GM21360 (cell line): ENCODE data around the gene LAMB3.

ENCODE experiments used
- ATAC-seq: cut with Tn5 transposase; IDR thresholded peaks from one replicate; pipeline ENCODE4 v1.9.1; 2021; ENCODE audit warnings: mild to moderate bottlenecking, moderate library complexity; ENCODE audit not compliant: unreplicated experiment

The LAMB3 gene

DNA sequence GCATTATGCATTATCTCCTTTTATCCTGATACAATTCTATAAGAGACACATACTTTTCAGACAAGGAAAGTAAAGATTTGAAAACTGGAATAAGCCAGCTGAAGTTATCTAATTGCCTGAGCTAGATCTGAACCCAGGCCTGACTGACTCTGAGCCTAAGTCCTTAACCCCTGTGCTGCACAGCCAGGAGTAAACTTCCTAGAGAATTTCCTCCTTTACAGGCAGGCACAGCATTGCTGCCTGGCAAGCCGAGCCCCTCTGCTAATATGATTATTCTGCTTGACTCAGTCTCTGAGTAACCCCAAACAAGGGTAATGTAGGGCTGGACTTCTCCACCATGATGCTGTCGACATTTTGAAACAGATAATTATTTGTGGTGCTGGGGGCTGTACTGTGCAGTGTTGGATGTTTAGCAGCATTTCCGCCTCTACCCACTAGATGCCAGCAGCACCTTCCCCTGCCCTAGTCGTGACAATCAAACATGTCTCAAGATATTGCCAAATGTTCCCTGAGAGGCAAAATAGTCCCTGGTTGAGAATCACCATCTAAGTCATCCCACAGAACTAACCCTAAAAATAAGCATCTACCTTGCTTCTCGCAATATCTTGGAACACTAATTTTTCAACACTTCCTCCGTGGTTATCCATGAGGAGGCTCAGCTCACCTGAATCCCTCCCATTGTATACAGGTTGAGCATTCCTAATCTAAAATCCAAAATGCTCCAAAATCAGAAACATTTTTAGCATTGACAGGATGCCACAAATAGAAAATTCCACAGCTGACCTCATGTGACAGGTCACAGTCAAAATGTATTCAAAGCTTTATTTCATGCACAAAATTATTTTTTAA, 50.2 kb downstream of the LAMB3 start:
- peak; percentile 81 for ATAC-seq

DNA sequence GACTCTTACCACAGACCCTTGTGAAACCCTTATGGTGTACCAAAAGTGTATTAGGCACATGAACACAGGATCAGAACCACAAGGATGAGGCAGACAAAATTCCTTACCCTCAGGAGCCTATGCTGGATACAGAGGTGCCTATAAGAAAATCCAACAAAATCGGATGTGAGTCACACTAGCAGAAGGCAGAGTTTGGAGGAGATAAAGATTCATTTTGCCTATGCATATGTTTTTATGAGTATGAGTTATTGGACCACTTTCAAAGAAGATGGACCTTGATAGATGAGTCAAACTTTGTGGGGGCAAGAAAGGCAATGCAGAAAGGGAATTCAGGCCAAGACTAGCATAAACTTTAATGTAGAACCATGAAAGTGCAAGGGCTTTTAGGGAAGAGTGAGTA, 51.7 kb downstream of the LAMB3 start:
- ATAC-seq, result no peak

DNA sequence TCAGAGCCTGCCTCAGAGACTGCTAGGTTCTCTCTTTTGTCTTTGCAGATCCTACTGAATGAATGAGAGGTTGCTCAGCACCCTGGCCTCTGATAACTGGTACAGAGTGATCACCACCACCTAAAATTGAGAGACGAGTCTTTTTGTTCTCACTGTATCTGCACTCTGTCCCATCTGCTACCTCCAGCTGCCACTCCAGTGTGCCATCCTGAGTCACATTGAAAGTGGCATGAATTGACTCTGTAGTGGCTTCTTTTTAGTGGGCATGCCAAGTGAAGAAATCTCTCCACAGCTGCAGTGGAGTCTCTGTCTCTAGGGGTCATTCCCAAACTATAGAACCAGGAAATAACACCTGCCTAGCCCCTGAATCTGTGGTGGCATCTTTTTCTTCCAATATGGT, 54.0 kb downstream of the LAMB3 start:
- ATAC-seq, result no peak

DNA sequence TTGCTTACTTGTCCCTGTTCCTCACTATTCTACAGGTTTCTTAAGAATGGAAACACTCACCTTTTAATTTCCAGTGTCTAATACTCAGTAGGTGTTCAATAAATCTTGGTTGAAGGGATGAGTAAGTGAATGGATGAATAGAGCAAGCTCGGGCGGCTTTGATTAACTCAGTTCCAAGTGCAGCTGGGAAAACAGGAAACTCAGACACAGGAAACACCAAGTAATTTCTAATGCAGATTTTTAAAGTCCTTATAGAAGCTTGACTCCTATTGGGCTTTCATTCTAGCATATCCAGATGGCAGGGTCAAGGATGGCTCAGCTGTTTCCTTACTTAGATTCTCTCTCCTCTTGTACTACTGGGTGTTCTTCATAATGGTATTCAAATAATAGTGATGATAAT, 54.7 kb downstream of the LAMB3 start:
- no peak for ATAC-seq

DNA sequence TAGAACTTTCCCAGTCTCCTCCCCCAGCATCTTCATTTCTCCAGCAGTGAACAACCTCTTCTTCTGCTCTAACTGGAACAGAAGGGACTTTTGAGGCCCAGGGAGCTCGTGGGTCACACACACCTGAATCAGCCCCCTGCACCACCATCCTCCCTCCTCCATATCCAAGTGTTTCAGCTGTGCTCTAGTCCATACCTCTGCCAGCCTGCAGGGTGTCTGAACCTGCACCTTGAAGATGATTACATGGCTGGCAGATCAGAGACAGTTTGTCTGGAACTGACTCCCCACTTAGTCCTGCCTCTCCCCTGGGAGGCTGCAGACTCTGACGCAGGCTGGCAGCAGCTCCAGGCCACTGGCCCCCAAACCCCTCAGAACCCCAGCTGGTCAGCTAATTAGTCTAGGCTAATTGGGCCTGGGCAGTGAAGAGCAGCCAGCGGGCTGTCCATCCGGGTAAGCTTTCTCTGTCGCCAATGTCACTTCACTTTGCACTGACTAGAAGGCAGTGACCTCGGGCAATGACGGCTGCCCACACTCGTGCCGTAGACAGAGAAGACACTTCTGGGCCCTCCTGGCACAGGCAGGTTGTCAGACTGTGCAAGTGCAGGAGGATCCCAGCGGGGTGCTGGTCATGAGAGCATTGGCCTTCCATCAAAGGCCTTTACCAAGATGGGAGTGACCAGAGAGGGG, 56.5 kb downstream of the LAMB3 start:
- no peak for ATAC-seq

DNA sequence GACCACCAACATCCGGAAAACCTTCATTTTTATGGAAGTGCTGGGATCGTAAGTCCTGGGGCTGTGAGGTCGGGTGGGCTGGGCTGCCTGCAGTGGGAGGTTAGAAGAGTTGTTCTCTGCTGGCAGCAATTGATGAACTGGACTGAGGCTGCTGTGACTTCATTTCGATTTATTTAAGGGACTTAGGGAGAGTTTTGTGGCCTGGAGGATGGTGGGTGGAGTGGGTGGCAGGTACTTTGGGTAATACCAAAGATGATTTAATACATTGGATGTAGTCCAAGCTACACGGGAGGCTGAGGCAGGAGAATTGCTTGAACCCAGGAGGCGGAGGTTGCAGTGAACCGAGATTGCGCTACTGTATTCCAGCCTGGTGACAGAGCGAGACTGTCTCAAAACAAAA, 57.2 kb downstream of the LAMB3 start:
- ATAC-seq, result no peak

DNA sequence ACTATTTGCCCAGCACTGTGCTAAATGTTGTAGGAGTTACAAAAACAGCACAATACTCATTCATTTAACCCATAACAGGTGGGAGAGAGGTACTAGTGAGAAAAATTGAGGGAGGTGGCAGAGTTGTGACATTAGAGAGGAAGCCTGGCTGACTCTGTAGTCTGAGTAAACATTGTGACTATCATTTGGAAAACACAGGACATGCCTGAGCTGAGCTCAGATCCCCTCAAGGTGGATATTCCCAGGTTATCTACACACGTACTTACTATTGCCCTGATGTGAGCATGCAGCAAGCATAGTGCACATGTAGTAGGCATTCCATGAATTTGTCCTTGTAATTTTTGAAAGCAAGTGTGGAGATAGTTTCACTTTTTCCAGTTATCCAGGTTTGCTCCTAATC, 57.8 kb downstream of the LAMB3 start:
- ATAC-seq, result no peak

DNA sequence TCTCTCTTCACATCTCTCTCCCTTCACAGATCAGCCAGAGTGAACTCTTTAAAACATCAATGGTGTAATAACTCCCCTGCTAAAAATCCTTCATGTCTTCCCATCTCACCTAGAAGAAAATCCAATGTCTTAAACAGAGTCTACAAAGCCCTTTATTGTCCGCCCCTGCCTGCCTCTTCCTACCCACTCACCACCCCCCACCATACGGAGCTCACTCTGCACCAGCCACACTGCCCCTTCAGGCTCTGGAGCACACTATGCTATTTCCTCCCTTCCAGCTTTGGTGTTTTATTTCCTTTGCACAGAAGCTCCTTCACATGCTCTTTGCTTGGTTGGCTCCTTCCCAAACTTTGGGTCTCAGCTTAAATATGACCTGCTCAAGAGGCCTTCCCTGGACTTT, 58.5 kb downstream of the LAMB3 start:
- ATAC-seq, result no peak

DNA sequence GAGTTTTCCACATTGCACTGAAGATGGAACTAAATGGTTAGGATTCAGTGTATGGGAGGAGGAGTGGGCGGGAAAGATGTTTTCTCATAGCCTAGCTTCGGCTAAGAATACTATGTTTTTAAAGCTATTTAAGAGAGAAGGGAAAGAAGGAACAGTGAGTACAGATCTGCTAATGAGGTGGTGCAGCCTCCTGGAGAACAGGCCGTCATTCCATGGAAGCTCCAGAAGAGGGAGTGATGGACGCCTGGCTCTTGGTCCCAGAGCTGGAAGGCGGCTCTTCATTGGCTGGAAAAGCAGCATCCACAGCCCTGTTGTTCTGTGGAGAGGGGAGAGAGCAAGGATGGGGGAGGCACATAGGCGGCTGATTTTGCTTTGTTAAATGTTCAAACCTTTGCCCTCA, 61.8 kb downstream of the LAMB3 start:
- no peak for ATAC-seq

DNA sequence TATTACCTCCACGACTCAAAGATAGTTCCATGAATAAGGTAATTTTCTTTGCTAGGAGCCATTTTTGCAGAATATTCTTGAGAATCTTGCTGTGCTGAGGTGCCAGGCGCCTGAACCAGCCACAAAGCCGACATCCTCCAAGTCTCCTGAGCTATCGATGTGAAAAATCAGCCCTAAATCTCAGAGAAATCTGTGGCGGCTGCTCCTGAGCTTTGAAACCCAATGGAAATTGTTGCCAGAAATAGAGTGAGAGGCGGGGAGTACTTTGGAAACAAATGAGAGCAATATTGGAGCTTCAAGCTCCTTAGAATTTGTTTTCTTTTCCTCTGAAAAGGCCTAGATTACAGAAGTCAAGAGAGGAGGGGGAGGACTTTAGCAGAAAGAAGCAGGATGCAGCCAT, 62.4 kb downstream of the LAMB3 start:
- ATAC-seq, result no peak

DNA sequence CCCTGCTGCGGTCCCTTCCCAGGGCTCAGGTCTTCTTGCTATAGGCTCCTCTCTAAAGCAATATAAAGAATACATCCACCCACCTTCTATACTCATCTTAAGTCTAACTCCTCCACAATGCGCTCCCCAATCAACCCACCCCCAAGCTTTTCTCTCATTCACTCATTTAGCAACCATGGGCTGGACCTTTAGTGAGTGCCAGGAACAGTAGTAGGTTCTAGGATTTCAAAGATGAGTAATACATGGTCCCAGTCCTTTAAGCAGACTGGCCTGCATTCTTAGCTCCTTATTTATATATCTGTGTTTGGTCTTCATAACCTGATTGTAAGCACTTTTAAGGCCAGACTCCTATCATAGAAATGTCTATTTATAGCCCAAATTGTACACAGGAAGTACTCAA, 62.8 kb downstream of the LAMB3 start:
- ATAC-seq, result no peak

DNA sequence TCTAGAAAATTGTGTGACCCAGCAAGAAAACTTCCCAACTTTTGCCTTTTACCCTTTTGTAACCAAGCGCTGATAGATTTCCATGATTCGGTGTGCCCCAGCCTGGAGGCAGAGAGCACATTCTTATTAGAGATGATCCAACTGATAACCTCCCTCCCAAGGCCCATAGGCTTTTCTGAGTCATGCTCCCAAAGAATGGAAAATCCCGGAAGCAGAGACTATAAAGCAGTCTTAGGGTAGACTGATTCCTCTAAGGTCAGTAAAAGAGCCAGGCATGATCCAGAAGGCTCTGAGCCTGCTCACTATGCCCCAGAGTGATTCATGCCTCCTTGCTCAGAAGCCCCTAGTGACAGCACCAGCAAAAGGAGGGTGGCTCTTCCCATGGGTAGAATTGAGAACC, 64.4 kb downstream of the LAMB3 start:
- ATAC-seq, result no peak

DNA sequence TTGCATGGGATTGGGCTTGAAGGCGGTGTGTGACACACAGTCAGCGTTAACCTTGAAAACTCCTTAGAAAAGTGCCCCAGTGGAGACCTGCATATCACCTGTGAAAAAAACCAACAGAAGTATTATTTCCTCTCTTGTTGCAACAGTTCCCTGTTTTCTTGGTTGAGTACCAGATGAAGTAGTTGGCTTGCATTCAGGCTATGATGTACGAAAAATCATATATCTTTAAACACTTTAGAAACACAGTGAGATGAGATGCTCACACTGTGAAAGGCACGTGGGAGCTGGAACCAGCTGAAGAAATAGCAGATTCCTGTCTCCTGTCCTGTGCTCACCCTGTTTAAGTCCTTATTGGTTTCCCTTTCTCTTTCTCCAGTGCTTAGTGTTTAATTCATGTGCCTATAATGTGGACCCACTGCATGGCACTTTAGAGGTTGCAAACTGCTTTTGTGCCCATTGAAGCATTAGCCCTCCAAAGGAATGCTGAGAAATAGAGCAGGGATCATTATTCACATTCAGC, 65.9 kb downstream of the LAMB3 start:
- no peak for ATAC-seq

DNA sequence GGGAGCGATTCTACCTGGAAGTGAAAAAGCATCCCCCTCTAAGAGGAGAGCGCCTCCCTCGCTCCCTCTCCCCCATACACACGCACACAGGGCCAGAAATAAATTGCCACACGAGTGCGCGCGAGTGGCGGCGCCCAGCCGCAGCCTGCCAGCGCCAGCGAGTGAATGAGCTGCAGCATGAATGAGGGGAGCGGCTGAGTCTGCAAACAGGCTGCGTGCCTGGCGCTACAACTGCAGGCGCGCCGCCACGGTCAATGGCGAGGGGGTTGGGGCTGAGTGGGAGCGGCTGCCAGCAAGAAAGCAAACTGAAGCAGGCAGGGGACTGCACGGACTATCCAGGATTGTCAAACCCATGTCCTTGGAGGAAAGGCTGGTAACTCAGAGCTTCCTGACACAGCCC, 66.6 kb downstream of the LAMB3 start:
- ATAC-seq, result no peak

DNA sequence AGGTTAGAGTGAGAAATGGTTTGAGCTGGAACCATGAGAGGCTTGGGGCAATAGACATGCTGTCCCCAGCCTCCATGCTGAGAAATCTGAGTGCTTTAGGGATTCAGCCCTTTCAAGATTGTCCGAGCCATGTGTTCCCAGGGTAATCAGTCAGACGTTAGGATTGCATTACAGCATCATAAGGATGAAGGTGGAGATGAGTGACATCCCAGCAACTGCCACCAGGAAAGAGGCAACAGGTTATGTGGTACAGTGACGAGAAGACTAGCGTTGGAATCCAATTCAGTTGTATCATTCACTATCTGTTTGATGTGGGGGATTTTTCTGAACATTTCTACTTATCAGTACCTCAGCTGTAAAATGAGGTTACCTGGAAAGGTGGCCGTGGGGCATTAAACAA, 67.0 kb downstream of the LAMB3 start:
- no peak for ATAC-seq

DNA sequence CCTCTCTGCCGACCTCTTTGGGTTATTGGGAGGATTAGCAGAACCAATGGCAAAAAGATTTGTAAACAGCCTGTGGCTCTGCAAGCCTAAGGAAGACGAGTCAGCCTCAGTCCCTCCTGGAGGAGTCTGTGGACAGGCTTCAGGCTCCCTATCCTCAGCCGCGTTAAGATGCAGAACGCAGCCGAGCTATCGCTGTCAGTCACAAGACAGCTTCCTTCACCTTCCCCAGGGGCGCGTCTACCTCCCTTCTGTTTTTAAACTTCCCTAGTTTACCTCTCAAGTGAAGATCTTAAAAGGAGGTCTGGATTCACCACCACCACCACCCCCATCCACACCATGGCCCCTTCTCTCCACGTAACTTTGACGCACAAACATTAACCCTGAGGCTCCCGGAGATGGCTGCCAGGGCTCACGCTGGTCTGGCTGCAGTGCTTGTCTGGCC, 68.0 kb downstream of the LAMB3 start:
- ATAC-seq, result no peak

DNA sequence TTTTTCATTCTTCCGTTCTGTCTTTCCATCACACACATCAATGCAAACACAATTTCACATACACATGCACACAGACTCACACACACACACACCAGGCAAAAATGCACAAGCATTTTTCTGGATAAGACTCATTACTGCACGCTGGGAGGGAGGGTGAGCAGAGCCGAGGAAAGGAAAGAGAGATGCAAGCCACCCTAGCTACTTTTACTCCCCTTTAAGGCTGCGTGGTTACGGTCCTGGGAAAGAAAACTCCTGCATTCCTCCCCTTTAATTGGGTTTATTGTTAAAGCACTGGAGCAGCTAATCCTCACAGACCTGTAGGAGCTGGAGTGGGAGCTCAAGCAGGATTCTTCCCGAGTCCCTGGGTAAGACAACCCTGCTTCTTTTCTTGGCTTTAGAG, 68.8 kb downstream of the LAMB3 start, which contains the start of gene CAMK1G:
Gene CAMK1G, plus strand, starts transcription at position 307 of the 400 bp plus-strand sequence. CDS start 11,270 bp downstream, outside the sequence.
- no peak for ATAC-seq

DNA sequence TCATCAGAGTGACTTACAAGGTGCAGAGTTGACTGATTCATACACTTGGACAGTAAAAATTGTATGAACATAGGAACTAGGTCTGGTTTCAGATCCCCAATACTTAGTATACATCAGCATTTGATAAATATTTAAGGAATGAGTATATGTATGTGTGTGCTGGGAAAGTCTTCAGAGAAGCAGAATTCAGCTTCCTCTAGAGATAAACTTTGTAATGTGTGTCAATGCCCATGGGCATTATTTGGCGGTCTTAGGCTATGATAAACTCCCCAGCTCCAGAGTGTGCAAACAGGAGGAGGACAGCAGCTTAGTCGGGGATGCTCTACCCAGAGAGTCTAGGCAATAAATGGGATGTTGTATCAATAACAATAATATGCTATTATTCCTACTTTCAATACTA, 71.6 kb downstream of the LAMB3 start:
- ATAC-seq, result no peak

DNA sequence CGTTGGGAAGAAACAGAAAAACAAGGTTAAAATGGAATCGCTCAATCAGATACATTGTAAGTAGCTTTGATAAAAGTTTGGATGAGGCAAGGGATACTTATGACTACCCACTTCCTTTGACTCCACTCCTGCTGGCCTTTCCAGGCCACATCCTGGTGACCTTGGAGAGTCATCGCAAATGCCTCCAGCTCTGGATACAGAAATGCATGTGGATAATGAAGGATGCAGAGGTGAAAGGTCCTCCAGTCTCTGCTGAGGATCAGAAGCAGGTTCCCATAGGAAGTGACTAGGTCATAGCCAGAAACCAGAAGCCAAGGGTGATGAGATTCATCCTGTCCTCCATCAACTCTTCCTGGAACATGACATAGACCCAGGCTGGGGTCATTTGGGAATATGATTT, 74.9 kb downstream of the LAMB3 start:
- ATAC-seq, result no peak

DNA sequence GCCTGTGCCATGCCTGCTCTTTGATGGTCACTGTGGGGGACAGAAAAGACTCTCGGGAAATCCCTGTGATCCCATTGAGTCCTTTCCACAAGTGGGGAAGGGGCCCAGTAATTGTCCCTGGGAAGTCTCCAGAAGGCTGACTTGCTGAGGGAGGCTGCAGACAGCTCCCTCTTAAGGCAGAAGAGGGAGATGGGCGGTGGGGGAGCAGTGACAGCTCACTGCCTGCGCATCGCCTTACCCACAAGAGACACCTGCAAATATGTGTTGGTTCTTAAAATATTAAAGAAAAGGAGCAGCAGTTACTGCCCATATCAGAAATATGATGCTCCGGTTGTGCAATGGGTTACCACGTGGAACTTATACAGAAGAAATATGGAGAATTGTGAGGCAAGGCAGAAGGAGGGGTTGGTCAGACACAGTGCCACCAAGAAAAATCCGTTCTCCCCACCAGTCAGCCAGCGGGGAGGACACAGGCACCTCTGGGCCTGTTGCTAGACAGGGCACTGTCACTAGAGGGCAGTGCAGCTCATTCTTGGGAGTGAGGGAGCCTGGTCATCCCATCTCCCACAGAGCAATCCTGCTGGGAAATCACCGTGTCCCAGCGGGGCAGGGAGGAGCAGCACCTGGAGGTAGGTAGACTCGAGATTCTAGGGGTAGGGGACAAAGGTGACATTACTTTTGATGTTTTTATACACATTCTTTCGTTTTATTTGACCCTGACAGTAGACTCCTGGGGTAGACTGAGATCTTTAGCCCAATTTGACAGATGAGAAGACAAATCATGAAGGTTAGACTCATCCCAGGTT, 75.6 kb downstream of the LAMB3 start:
- peak; percentile 73 for ATAC-seq

DNA sequence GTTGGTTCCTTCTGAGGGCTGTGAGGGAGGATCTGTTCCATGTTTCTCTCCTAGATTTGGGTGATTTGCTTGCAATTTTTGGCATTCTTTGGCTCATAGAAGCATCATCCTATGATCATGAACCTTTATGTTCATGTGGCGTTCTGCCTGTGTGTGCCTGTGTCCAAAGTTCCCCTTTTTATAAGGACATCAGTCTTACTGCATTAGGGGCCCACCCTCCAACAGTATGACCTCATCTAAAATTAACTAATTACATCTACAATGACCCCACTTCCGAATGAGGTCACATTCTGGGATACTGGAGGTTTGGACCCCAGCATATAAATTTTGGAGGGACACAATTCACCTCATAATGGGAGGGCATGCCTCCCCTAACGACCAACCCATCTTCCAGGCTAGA, 81.5 kb downstream of the LAMB3 start:
- no peak for ATAC-seq
